PFSK-1 (cell line): ENCODE measurements around the gene ADAMTS4.

Experiments used
- POLR2AphosphoS5 ChIP-seq: IDR thresholded peaks from 2 replicates; pipeline ENCODE4 v1.6.1; 2012; ENCODE audit warnings: low read depth, mild to moderate bottlenecking, control low read depth, low read length, moderate library complexity
- SIN3A ChIP-seq: IDR thresholded peaks from 2 replicates; pipeline ENCODE4 v1.6.1; 2012; ENCODE audit warnings: mild to moderate bottlenecking, low read length, moderate library complexity, borderline replicate concordance; ENCODE audit not compliant: insufficient read depth

DNA sequence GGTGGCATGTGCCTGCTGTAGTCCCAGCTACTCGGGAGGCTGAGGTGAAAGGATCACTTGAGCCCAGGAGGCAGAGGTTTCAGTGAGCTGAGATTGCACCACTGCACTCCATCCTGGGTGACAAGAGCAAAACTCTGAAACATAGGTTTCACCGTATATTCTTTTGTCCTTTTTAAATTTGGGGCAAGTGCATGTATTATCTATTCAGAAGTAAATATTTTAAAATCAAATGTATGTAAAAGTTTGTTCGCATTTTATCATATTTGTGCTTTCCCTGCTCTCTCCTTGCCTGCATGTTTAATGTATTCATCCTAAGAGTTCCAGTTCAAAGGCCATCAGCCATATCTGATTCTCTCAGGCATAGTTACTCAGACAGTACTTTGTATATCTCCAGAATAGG lies 53.0 kb downstream of the ADAMTS4 start:
- no peak for TF ChIP-seq POLR2AphosphoS5
- no peak for TF ChIP-seq SIN3A
